Myocyte (in vitro differentiated cells): Measurements from ENCODE around the gene MASP1. TPM values are rescaled to one million over a fixed set of nuclear protein-coding genes. Genes with fewer than 3 reads are reported as not detected.
"Not testable (repeated sequence)": the region's sequence is repeated elsewhere in the genome, so short reads cannot be mapped to it uniquely, and the experiment has no call there.

Source experiments
- DNase-seq: peaks from one replicate; pipeline ENCODE4 v3.0.0-alpha.2; 2012; ENCODE audit warnings: low read depth
- total RNA-seq: library from RNA; depleted of rRNA; stranded (reverse); fragments of >200 nt; gene quantifications from 2 replicates; pipeline ENCODE4 v1.2.3, GENCODE V29; 2014

MASP1 gene
- total RNA-seq, 1 donor from 2014 or later, result not detected

DNA sequence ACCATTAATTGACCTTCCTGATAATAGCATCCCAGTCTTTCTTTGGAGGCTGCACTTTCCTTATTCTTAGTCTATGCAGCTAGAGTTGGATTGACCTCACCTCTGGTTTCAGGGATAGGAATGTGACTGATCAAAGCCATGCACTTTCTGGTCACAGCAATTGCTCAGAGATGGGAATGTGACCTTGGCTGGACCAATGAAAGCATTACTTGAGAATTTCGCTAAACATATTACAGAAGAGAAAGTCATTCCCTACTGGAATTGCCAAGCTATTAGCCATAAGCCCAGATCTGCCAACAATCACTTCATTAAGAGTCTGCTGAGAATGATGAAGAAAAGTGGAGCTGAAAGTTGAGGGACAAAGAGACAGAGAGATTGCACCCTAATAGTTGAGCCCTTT, 61.5 kb downstream of the MASP1 start:
- DNase-seq, result no peak

DNA sequence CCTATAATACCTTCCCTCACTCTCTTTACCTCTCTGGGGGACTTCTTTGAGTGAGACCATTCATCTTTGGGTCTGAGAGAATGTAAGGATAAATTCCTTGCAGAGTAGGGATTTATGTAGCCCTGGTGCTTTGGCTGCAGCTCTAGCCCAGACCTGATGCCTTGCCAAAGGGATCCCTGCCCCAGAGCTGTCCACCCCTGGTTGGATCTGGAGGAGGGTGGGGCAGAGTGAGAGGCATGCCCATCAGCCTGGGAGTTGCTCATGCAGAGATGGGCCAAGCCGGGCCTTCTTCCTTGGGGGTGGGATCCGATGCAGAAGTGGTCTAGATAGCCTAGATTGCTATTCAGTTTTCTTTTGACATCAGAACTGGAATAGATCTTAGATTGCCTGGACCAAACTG, 62.8 kb downstream of the MASP1 start:
- no peak for DNase-seq

DNA sequence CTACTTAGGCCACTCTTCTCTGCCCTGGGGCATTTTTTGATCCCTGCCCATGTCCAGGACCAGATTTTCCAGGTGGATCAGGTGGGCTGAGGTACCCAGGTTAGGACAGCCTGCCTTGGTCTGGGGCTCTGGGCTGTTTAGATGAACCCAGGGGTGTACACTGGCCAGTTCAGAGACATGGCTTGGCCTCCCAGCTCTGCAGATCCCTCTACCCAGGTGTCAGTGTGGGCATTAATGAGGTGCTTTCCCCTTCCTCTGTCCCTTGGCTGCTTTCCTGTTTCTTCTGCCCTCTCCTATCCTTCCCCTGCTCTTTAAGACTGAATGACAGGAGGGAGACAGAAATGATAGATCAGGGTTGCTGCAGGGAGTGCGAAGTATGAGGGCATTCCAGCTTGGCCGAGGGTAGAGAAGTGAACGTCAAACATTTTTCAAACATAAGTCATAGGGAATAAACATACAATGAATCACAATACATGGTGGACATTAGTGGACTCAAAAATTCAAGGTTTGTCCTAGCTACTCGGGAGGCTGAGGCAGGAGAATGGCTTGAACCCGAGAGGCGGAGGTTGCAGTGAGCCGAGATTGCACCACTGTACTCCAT, 63.8 kb downstream of the MASP1 start:
- no peak for DNase-seq

DNA sequence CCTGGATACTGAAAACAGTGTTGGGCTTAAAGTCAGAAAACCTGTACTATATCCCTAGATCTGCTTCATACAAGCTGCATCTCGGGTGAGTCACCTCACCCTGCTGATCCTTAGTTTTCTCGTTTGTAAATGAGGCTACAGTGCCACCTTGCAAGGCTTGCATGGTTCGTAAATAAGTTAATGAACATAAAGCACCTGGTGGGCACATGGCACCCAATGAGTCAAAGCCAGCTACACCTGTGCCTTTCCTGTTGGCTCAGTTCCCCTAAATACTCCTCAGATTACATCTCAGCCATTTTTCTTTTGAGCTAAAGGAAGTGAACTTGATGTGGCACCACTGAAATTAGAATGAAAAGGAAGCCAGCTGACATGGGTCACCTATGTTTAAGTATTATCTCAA, 67.7 kb downstream of the MASP1 start:
- no peak for DNase-seq

DNA sequence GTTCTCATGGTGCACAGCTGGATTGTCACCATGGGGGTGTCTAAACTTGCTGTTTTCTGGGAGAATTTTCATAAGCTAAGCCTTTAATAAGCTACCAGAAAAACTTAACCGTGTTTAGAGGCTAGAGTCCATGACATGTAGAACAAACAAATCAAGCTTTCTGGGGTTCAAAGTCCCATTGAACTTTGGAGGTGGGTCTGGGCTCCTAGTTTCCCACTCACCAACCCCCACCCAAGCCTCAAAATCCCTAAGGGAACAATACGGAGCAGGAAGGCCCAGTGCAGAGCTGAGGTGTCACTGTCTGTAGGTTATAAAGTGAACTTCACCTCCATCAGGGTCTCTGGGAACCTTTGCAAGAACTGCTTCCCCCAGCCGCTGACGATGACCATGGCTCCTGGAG, 68.7 kb downstream of the MASP1 start:
- DNase-seq, result no peak

DNA sequence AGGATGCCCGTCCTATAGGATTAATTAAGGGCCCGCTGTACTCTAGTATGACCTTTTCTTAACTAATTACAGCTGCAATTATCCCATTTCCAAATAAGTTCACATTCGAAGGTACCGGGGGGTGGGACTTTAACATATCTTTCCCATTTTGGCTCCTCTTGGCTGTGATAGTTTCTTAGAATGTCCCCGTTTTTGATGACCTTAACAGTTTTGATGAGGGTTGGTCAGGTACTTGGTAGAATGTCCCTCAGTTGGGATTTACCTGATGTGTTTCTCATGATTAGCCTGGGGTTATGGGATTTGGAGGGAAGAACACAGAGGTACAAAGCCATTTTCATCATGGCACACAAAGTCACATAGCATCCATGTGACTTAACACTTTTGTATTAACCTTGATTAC, 76.1 kb downstream of the MASP1 start:
- no peak for DNase-seq

DNA sequence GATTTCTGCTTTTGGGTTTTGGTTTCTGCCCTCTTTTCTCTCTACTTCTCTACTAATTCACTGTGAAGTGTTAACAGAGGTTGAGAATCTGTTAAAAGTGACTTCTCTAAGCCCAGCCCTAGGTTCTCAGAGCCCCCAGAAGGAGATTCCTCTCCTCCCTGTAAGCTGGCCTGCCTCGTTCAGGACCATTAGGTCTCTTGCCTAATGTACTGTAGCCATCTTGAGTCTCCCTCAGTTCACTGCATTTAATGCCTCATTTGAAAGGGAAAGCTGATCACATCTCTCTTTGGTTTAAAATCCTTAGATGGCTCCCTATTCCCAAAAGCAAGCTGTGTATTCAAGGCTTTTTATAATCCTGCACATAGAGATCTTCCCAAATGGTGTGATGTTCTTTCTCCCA, 77.9 kb downstream of the MASP1 start:
- DNase-seq, result no peak

DNA sequence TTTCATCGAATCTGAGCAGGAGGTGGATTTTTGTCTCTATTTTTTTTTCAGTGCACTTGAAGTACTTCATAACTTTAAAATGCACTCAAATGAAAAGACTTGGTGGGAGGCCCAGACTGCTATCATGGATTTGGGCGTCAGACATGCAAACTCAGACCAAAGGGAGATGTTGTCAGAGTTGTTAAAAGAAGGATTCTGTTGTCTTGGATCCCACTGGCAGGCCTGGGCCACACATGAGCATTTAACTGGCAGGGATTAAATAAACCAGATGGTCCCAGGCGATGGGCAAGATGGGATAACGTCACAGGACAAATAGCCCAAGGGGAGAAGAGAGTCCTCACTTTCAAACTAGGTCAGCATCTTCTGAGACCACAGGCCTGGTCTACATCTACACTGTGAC, 78.8 kb downstream of the MASP1 start:
- no peak for DNase-seq

DNA sequence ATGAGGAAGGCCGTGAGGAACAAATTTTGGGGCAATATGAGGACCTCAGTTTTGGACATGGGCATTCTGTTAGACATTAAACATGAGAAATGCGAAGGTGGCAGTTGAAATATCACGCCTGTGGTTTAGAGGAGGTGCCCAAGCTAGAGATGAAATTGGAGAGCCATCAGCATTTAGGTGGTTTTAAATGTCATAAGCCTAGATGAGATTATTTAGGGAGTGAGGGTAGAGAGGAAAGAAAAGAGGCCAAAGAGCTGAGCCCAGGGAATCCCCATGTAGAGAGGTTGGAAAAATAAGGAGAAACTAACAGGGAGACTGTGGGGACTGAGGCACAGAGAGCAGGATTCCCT, 79.4 kb downstream of the MASP1 start:
- DNase-seq, result no peak

DNA sequence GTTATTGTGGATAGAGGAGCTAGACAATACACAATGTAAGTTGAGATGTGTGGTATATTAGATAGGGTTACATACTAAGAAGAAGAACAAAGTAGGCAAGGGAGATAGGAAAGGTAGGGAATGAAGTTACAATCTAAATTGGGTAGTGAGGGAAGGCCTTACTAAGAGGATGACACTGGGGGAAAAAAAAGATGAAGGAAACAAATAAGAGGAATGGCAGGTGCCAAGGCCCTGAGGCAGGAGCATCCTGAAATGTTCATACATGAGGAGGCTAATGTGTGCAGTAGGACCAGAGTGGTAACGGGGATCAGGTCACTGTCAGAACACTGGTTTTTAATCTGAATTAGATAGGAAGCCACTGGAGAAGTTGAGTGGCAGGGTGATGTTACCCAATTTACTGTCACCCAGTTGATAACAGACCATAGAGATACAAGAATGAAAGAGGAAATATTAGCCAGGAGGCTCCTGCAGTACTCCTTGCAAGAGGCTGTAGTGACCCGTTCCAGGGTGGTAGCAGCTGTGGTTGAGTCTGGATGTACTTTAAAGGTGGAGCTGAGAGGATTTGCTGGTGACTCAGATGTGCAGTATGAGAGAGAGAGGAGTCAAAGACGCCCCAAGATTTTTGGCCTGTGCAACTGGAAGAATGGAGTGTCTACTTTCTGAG, 79.9 kb downstream of the MASP1 start:
- peak; percentile 56 for DNase-seq

DNA sequence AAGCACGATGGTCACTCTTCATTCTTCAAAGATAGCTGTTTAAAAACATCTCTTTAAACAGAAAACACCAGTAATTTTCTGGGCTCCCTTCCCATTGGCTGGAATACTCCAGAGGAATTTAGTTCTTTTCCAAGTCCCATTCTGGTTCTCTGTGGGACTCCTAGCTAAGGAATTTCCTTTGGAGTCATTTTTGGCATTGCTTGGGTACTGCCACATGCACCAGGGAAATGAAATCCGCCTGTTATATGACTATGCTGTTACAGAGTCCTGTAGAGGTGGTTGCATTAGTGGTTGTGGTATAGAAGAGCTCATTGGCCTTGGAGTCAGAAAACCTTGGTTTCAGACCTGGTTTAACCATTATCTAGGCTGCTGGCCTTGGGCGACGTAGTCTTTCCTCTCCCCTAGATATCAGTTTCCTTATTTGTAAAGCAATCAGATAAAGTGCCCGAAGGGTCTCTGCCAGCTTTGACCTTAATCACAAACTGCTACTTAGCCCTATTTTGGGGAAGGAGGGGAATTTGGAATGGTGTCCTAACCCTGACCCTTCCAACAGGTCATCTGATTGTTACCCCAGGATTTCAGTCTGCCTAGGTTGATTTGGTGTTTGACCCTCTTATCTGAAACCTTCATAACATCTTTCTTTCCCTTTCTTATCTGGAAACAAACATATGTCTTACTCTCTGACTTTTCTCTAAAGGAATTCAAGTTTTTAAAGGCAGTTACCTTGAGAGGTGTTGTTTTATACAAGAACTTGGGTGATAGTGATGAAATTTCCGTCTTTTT, 80.8 kb downstream of the MASP1 start:
- DNase-seq, result peak; percentile 50

DNA sequence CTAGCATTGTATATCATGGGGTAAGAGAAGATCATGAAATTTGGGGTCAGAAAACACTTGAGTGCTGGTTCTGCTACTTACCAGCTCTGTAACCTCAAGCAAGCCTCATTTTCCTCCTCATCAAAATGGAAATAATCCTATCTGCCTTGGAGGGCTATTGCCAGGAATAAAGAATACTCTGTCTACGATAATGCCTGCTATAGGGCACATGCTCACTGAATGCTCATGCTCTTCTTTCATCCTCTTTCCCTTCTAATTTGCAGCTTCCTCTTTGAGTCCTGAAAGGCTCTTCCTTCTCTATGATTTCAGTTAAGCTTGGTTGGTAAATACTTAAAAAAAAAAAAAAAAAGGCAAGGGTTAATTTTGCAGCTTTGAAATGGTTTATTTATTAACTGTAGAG, 81.4 kb downstream of the MASP1 start:
- no peak for DNase-seq

DNA sequence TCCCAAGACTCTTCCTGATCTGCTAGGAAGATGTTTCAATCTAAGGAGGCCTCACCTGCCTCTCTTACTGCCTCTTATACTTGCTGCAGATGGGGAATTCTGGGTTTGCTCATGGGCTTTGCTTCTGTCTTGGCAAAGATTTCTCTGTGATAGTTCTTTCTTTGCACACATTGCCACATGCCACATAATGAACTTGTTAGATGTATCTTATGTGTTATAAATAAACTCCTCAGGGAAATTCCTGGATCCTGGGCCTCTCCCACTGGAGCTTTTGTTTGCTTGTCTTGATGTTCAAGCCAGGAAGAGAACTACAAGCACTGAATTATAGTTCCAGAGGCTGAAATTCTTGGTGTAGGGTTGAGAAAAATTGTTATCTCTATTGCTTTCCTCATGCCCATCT, 82.0 kb downstream of the MASP1 start:
- DNase-seq, result no peak

DNA sequence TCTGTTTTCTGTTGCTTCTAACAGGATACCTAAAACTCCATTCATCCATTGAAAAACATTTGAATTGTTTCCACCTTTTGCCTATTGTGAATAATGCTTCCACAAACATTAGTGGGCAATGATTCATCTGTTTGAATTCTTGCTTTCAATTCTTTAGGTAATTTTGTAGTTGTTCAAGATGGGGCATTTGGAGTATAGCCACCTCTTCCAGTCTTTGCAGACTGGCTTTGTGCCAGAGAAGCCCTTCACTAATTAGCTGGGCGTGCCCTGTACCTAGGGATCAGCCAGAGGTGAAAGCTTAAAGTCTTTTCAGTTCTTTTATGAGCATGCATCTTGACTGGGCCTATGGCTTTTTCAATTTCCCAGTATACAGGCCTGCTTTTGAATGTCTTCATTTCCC, 83.4 kb downstream of the MASP1 start:
- DNase-seq, result no peak

DNA sequence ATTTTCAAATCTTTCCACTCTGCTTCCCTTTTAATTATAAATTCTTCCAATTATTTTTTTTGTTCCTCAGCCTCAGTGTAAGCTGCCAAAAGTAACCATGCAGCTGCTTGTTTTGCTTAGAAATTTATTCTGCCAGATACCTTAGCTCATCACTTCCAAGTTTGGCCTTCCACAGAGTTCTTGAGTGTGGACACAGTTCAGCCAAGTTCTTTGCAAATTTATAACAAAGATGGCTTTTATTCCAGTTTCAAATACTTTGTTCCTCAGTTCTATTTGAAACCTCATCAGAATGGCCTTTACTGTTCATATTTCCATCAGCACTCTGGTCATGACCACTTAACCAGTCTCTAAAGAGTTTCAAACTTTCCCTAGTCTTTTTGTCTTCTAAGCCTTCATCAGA, 83.9 kb downstream of the MASP1 start:
- no peak for DNase-seq

DNA sequence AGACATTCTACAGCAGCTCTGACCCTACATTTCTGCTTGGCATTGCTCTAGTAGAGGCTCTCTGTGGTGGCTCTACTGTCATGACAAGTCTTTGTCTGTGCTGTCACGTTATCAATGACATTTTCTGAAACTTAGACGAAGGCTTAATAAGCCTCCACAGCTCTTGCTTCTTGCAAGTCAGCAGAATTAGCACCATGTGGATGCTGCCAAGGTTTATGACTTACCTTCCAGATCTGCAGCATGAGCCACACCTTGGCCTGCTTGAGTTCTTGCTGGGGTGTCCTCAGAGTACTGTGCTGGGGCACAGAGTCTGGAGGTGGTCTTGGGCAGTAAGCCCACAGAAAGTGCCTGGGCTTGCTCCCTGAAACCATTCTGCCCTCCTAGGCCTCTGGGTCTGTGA, 84.5 kb downstream of the MASP1 start:
- DNase-seq, result no peak

DNA sequence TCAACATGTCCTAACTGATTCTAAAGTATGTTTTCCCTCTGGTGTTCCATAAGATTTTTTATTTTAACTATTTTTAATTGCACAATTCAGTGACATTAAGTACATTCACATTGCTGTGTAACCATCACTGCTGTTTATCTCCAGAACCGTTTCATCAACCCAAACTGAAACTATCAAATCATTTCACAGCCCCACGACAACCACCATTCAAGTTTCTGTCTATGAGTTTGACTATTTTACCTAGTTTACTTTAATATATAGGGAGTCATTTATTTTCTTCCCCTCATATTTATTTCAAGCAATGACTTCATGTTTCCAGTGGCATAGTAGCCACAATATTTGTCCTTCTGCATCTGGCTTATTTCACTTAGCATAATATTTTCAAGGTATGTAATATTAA, 85.9 kb downstream of the MASP1 start:
- DNase-seq, result no peak

DNA sequence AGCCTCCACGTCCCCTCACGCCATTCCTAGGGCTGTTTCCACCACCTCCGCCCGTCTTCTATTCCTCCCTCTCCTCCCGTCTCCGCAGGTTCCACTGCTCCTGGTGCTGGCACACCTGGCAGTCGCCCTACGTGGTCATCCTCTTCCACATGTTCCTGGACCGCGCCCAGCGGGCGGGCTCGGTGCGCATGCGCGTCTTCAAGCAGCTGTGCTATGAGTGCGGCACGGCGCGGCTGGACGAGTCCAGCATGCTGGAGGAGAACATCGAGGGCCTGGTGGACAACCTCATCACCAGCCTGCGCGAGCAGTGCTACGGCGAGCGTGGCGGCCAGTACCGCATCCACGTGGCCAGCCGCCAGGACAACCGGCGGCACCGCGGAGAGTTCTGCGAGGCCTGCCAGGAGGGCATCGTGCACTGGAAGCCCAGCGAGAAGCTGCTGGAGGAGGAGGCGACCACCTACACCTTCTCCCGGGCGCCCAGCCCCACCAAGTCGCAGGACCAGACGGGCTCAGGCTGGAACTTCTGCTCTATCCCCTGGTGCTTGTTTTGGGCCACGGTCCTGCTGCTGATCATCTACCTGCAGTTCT, 92.0 kb downstream of the MASP1 start:
- not testable (repeated sequence) for DNase-seq

DNA sequence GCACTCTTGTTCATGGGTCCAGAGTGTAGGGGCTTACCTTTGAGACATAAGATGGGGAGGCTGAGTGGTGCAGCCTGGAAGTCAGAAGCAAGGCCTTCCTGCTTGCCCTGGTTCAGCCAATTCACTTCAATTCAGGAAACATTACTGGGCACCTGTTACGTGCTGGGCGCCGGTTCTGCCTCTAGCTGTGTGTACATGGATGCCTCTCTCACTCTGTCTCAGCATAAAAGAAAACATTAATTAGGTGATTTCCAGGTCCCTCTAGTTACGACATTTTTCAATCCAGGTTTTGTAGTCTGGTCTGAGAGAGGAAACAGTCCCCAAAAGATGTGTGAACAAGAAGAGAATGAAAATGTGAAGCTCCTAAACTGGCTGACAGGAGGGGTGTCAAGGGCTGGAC, 93.0 kb downstream of the MASP1 start:
- DNase-seq, result no peak

DNA sequence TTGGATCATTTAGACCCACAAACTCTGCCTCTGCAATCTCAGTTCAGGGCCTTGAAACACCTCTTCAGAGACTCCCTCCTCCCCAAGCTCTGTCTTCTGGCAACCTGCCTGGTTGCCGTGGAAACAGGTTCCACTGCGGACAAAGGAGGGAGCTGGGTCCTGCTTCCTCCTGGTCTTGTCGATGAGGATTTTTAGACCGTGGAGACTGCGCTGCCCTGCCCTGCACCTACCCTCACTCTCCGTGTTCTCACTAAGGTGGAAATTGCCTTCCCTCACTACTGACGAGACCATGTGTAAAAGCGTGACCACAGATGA, 94.2 kb downstream of the MASP1 start, which contains the start of gene RTP1:
TSS of gene RTP1 (plus strand) at position 152 of the 315 bp plus-strand sequence. CDS start at position 182, 30 bp downstream.
- no peak for DNase-seq

DNA sequence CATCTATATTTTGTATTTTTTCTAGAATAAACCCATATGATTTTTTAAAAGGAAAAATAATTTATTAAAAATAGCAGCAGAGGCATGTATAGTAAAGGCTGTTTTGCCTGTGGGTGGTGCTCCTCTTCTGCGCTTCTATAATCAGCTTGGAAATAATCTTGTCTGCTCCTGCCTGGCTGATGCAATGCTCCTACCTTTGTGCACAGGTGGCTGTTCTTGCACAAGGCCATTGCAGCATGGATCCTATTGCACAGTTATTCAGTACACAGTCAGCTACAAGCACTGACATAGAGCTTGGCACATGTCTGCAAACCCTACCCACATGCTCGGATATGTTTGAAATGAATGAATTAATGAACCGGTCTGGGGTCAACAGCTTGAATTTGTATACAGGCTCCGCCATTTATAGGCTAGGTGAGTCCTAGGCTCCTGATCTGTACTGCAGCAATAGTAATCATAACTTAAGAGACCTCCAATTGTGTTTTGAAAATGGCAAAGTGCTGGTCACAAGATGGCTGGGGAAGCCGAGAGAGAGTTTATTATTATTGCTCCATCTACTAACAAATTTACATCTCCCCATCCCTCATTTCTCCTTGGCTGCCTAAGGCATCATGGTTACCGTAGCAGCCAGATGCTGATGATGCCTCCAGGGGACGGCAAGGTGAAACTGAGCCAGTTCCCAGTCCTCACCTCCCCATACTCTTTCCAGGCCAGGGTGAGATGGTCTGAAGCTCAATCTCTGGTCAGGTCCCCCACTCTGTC, 94.8 kb downstream of the MASP1 start:
- DNase-seq, result no peak

DNA sequence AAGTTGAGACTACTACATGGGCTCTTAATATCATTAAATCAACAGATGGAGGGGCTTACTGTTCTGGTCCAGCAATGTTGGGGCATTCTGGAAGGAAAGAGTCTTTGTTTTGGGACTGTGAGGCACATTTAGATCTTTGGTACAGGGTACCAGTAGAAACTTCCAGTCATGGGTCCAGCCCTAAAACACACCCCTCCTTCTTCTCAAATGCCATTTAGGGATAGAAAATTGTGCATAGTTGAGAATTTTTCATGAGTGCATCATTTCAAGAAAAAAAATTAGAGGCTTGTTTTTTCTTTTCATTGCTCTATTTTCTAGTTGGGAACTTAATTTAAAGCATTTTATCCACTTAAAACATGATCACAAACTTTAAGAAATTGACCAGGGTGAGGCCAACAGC, 98.4 kb downstream of the MASP1 start:
- no peak for DNase-seq
